Medulla oblongata (tissue), 1 donor: Measurements from ENCODE around the gene MAB21L3.

ENCODE experiments used
- DNase-seq: peaks from one replicate; pipeline ENCODE4 v3.0.0-alpha.2; 2015; ENCODE audit errors: extremely low spot score

The MAB21L3 gene

GRCh38 chr1:116110567-116111523 lies at the start of gene MAB21L3:
MAB21L3 (plus strand) TSS chr1:116111399; CDS start chr1:116112616, 1,217 bp downstream.
- no peak for DNase-seq

- DNase-seq = no peak
These were observed 49.0 kb upstream of the MAB21L3 start for GRCh38 chr1:116062201-116062600.

- no peak for DNase-seq
These were observed 46.6 kb upstream of the MAB21L3 start for GRCh38 chr1:116064616-116065015.

GRCh38 chr1:116066868-116067565 lies 44.2 kb upstream of the MAB21L3 start:
- no peak for DNase-seq

GRCh38 chr1:116067566-116067890 lies 43.7 kb upstream of the MAB21L3 start:
- no peak for DNase-seq

- DNase-seq = no peak
These were observed 35.6 kb upstream of the MAB21L3 start for GRCh38 chr1:116075575-116075974.

GRCh38 chr1:116075990-116076389 lies 35.2 kb upstream of the MAB21L3 start:
- no peak for DNase-seq

- DNase-seq = no peak
These were observed 34.4 kb upstream of the MAB21L3 start for GRCh38 chr1:116076831-116077230.

- DNase-seq = no peak
These were observed 32.4 kb upstream of the MAB21L3 start for GRCh38 chr1:116078699-116079223.

- DNase-seq = no peak
These were observed 23.6 kb upstream of the MAB21L3 start for GRCh38 chr1:116087628-116088027.

GRCh38 chr1:116089870-116090269 lies 21.3 kb upstream of the MAB21L3 start:
- no peak for DNase-seq

- DNase-seq = no peak
These were observed 20.1 kb upstream of the MAB21L3 start for GRCh38 chr1:116091083-116091482.

GRCh38 chr1:116092752-116093489 lies 18.3 kb upstream of the MAB21L3 start:
- DNase-seq = no peak

- no peak for DNase-seq
These were observed 16.2 kb upstream of the MAB21L3 start for GRCh38 chr1:116095027-116095426.

- no peak for DNase-seq
These were observed 15.1 kb upstream of the MAB21L3 start for GRCh38 chr1:116096013-116096618.

GRCh38 chr1:116097626-116098025 lies 13.6 kb upstream of the MAB21L3 start:
- no peak for DNase-seq

- DNase-seq = no peak
These were observed 11.8 kb upstream of the MAB21L3 start for GRCh38 chr1:116099379-116099778.

- DNase-seq = no peak
These were observed 11.3 kb upstream of the MAB21L3 start for GRCh38 chr1:116099919-116100318.

- no peak for DNase-seq
These were observed 6.5 kb upstream of the MAB21L3 start for GRCh38 chr1:116104667-116105066.

- DNase-seq = no peak
These were observed 5.2 kb upstream of the MAB21L3 start for GRCh38 chr1:116105996-116106395.

- DNase-seq = no peak
These were observed 4.6 kb upstream of the MAB21L3 start for GRCh38 chr1:116106646-116107045.

GRCh38 chr1:116107371-116107770 lies 3.8 kb upstream of the MAB21L3 start:
- no peak for DNase-seq
